Measurements from ENCODE around the gene PTPRS.
"Not testable (repeated sequence)": the region's sequence is repeated elsewhere in the genome, so short reads cannot be mapped to it uniquely, and the experiment has no call there.

PTPRS gene

GRCh38 chr19:5340637-5341447, at the start of gene PTPRS:
TSS of gene PTPRS (minus strand) at chr19:5340812. CDS start at chr19:5286140, 54,672 bp downstream.
- DNase-seq (ENCODE audit: low read depth) = peak; percentile 47

- no peak for DNase-seq (ENCODE audit: low read depth)
These were observed 48.7 kb upstream of the PTPRS start for GRCh38 chr19:5389353-5389752.

- no peak for DNase-seq (ENCODE audit: low read depth)
These were observed 46.9 kb upstream of the PTPRS start for GRCh38 chr19:5387472-5387871.

- no peak for DNase-seq (ENCODE audit: low read depth)
These were observed 46.2 kb upstream of the PTPRS start for GRCh38 chr19:5386841-5387240.

- not testable (repeated sequence) for DNase-seq (ENCODE audit: low read depth)
These were observed 40.6 kb upstream of the PTPRS start for GRCh38 chr19:5381197-5381596.

GRCh38 chr19:5380215-5380919, 39.8 kb upstream of the PTPRS start:
- no peak for DNase-seq (ENCODE audit: low read depth)

- no peak for DNase-seq (ENCODE audit: low read depth)
These were observed 36.3 kb upstream of the PTPRS start for GRCh38 chr19:5376928-5377327.

- no peak for DNase-seq (ENCODE audit: low read depth)
These were observed 32.1 kb upstream of the PTPRS start for GRCh38 chr19:5372572-5373200.

GRCh38 chr19:5369962-5370367, 29.4 kb upstream of the PTPRS start:
- no peak for DNase-seq (ENCODE audit: low read depth)

GRCh38 chr19:5369304-5369703, 28.7 kb upstream of the PTPRS start:
- DNase-seq (ENCODE audit: low read depth) = no peak

- DNase-seq (ENCODE audit: low read depth) = no peak
These were observed 27.0 kb upstream of the PTPRS start for GRCh38 chr19:5367530-5368133.

GRCh38 chr19:5365905-5366304, 25.3 kb upstream of the PTPRS start:
- no peak for DNase-seq (ENCODE audit: low read depth)

- no peak for DNase-seq (ENCODE audit: low read depth)
These were observed 24.1 kb upstream of the PTPRS start for GRCh38 chr19:5364674-5365073.

- DNase-seq (ENCODE audit: low read depth) = not testable (repeated sequence)
These were observed 21.2 kb upstream of the PTPRS start for GRCh38 chr19:5361839-5362238.

GRCh38 chr19:5361407-5361806, 20.8 kb upstream of the PTPRS start:
- DNase-seq (ENCODE audit: low read depth) = no peak

GRCh38 chr19:5360003-5360780, 19.6 kb upstream of the PTPRS start:
- DNase-seq (ENCODE audit: low read depth) = no peak

GRCh38 chr19:5358173-5358800, 17.7 kb upstream of the PTPRS start:
- DNase-seq (ENCODE audit: low read depth) = no peak

GRCh38 chr19:5357584-5357983, 17.0 kb upstream of the PTPRS start:
- DNase-seq (ENCODE audit: low read depth) = no peak

GRCh38 chr19:5356918-5357317, 16.3 kb upstream of the PTPRS start:
- DNase-seq (ENCODE audit: low read depth) = no peak

- no peak for DNase-seq (ENCODE audit: low read depth)
These were observed 15.8 kb upstream of the PTPRS start for GRCh38 chr19:5356428-5356827.

GRCh38 chr19:5355693-5356092, 15.1 kb upstream of the PTPRS start:
- no peak for DNase-seq (ENCODE audit: low read depth)

Data from GM04504 (cell line).